Hematopoietic multipotent progenitor cell treated with erythropoietin and hydrocortisone succinate and interleukin-3 and kit ligand, for 8 days (in vitro differentiated cells): Measurements from ENCODE around the gene EEPD1.
"Not testable (repeated sequence)": the region's sequence is repeated elsewhere in the genome, so short reads cannot be mapped to it uniquely, and the experiment has no call there.

ENCODE experiments used
- DNase-seq: peaks from one replicate; pipeline ENCODE4 v3.0.0-alpha.2; 2015

The EEPD1 gene

DNA sequence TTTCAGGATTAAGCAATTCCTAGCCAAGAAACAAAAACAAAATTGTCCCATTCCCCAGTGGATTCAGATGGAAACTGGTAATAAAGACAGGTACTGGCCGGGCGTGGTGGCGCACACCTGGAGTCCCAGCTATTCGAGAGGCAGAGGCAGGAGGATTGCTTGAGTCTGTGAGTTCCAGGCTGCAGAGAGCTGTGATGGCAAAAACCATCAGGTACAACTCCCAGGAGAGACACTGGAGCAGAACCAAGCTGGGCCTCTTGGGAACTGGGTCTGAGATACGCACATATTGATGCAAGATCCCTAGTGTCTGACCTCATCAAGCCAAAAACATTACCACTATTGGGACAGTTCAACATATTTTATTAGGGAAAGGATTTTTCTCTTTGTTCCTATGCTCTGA, 152.6 kb downstream of the EEPD1 start:
- DNase-seq = no peak

DNA sequence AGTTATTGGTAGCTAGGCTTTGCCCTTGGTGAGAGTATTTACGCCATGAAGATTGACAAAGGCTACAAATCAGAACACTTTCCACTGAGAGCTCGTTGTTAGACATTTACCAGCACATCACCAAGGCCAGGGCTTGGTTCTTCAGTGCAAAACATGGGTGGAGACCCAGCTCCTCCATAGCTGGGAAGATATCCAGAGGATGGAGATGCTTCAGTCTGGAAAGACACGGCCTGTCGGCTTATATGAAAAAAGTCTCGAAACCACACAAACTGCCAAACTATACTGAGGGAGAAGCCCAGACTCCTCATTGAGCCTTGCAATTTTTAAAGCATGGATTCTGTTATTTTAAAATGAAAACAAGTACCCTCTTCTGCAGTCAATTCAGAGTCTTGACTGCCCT, 153.2 kb downstream of the EEPD1 start:
- DNase-seq = no peak

DNA sequence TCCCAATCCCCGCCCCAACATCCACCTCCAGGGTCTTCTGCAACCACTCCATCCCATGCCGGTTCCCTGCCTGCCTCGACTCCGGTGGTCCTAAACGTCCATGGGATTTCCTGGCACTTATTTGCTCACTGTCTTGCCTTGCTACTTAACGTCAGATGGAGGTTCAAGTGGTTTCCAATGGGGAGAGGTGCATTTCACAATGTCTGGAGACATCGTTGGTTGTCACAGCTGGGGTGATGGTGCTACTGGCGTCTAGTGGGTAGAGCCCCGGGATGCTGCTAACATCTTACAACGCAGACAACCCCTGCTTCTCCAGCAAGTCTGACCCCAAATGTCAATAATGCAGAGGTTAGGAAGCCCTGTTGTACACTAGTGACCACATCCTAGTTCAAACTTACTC, 153.7 kb downstream of the EEPD1 start:
- no peak for DNase-seq

DNA sequence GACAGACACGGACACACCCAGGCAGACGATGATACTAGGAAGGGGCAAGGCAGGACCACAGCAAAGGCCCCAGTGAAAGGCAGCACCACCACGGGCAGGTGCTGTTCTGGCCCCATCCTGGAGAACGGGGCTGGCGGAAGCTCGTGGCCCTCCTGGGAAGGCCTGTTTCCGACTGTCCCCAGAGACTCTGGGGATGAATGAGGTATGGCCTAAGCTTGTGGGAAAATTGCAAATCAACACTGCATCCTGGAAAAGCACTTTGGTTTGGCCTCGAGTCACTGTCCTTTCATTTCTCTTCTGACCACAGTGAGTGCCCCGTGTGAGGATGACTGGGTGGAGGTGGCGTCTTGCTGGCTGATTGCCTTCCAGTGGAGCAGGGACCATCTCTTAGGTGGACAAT, 155.0 kb downstream of the EEPD1 start:
- no peak for DNase-seq

DNA sequence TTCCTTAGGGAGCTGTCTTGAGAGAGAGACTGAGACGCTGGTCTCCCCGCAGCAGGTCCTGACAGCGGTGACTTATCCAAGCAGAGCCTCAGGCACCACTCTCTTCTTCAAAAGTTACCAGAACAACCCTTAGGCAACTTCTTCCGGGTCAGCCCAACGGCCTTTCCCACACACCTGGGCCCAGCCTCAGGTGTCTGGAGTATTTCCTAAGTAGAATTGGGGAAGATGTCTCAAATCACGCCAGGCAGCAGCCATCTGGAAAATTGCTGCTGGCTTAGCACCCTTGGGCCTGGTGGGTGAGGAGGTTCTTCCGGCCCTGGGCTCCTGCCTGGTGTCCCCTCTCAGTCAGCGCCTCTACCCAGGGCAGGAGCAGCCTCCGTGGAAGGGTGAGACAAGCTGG, 156.2 kb downstream of the EEPD1 start:
- DNase-seq = no peak

DNA sequence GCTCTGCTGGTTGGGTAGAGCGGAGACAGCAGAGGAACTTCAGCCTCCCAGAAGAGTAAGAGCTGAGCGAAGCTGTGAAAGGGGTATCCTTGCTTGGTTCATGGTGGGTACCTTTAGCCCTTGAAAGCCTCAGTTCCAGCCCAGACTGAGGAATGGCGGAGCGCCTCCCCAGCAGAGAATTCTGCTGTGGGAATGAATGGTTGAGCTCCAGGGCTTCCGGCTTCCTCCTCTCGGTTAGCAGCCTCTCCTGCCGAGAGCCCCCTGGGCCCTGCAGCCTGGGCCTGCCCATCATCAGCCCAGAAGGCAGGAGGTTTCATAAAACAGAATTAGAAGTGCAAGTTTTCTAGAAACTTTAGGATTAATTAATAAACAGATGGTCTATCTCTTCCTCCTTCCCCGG, 156.7 kb downstream of the EEPD1 start:
- no peak for DNase-seq

DNA sequence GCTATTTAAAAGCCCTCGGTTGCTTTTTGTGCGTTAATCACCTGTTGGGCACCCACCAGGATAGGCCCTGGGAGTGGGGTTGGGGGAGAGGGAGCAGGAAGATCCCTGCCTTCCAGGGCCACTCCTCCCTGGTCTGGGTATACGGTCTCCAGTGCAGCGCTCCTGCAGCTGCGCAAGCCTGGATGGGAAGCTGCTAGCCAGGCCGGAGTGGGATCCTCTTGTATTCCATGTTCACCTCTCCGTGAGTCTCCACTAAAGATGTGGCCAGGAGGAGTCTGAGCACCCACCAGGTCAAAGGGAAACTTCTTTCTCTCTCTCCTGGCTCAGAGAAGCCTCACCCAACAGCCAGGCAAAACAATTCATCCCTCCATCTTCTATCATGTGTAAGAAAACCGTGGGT, 157.8 kb downstream of the EEPD1 start:
- DNase-seq = no peak

DNA sequence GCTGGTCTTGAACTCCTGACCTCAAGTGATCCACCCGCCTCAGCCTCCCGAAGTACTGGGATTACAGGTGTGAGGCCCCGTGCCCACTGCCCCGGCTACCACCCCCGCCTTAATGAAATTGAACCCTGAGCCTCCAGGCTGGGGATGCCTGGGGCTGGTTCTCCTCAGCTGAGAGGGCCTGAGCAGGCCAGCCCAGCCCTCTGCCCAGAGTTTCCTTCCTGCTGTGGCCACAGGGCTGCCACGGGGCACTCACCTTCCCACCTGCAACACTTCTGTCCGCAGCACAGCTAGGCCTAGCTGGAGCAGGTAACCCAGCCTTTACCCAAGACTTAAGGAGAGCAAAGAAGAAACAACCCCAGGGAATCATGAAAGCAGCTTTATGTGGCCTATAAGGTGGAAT, 158.5 kb downstream of the EEPD1 start:
- no peak for DNase-seq

DNA sequence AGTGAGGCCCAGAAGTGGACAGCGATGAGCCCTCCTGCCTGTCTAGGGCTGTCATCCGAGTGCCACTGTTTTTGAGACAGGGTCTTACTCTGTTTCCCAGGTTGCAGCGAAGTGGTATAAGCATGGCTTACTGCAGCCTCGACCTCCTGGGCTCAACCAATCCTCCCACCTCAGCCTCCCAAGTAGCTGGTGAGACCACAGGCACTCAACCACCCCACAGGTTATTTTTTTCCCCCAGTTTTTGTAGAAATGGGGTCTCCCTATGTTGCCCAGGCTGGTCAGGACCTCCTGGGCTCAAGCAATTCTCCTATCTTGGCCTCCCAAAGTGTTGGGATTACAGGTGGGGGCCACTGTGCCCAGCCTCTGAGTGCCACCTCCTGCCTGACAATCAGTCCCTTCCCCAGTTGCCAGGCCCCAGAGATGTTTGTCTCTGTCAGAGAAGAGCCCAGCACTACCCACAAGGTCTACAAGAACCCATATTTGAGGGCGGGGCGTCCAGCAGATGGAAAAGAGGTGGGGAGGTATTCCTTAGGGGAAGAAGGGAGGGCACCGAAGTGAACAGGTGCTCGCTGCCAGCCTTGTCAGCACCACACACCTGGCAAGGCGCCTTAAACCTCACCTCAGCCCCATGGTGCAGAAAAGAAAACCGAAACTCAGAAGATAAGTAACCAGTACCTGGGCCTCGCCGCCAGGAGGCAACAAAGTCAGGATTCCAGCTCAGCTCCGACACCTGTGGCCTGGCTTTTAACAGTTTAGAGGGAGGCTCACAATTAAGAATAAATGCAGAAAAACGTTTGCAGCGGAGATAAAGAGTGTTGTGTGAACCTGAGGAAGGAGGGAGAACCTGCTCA, 159.2 kb downstream of the EEPD1 start:
- DNase-seq = no peak

DNA sequence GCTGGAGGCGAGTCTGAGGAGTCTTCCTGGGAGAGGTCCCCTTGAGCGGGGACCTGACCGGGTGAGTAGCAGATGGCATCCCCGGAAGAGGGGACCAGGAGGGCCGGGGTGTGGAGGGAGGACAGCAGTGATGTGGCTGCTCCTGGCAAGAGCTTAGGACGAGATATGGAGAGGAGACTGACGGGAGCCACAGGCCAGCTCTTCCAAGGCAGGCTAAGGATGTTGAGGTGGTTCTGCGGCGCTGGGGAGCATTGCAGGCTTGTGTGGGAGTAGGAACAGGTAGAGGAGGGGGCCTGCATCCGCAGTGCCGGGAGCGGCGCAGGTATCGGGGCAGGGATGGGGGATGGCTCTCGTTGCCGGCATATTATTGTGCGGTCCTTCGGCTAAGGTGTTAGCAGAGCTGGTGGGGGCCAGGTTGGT, 159.9 kb downstream of the EEPD1 start:
- DNase-seq = no peak

DNA sequence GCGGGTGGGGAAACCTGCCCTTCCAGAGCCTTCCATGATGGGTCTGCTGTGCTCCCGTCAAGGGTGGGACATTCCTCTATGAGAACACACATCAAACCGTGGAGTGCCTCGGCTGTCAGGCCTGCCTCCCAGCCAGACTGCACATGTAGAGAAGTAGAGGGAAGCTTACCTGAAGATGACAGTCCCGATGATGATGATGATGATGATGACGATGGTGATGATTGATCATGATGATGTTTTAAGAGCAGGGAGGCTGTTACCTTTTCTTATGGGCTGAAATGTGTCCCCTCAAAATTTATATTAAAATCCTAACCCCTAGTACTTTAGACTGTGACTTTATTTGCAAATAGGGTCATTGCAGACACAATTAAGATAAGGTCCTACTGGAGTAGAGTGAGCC, 160.6 kb downstream of the EEPD1 start:
- DNase-seq = no peak

DNA sequence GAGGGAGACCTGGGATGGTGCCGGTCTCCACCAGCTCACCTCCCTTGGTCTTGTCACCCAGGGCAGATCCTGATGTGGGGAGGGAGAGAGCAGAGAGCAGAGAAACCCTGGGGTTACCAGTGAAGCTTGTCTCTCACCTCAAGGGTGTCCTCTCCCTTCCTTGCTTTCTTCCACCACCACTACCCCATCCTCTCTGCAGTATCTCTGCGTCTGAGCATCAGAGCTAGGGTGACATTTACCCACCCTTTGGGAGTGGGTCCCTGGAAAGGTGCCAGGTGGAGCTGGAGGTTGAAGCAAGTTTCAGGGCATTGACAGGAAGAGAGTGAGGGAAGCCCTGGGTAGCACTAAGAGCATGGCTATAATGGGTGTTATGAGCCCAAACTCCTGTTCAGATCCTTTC, 161.4 kb downstream of the EEPD1 start:
- DNase-seq = no peak

DNA sequence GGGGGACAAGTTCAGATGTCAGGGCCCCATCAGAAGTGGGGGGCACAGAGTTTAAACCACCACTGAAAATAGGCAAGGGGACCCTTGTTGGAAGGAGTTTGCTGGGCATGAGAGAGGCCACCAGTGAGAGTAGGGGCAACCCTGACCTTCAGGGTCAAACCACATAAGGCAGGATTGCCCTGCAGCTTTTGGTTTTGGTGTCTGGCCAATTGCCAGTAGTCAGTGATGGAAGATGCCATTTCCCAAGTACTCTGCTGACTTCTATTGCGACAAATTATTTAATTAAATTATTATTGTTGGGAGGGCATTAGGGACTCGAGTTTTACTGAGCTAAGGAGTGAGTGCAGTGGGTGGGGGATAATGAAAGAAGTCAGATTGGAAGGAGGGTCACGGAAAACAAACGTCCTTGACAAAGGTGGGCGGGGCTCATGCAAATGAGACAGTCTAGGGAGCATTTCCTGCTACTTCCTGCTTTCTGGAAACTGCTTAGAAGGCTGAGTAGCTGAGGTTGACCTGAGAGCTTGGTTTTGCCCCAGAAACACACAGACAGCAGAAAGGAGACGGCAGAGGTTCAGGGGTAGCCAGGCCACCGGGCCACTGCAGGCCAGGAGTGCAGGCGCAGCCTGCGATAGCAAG, 162.4 kb downstream of the EEPD1 start:
- DNase-seq = no peak

DNA sequence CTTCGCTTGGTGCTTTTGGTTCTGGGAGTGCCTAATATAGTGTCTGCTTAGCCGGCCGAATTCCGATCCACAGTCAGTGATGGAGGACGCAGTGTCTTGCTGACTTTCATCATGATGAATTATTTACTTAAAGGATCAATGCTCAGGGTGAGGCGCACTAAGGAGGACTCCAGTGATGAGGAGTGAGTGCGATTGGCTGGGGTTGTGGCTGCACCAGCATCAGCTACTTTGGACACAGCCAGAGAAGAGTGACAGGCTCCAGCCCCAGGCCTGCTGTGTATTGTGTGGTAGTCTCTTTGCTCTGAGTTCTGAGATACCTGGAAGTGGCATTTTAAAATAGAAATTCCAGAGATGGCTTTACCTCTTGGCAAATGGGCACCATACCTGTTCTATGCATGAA, 163.3 kb downstream of the EEPD1 start:
- DNase-seq = no peak

DNA sequence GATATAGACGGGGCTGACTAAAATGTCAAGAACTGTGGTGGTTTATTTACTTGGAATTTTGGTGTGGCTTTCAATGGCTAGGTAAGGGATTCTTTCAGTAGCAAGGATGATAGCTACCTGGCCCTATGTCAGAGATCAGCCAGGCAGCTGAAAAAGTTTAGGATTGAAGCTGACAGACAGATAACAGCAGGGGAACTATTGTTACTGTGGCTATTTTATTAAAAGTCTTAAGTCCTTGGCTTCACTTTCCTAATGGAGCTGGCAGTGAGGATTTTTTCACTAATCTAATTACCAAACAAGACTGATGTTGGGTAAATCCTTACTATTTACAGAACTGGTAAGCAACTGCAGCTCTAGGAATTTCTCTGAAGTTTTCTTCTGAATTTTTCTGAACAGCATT, 164.2 kb downstream of the EEPD1 start:
- DNase-seq = no peak

DNA sequence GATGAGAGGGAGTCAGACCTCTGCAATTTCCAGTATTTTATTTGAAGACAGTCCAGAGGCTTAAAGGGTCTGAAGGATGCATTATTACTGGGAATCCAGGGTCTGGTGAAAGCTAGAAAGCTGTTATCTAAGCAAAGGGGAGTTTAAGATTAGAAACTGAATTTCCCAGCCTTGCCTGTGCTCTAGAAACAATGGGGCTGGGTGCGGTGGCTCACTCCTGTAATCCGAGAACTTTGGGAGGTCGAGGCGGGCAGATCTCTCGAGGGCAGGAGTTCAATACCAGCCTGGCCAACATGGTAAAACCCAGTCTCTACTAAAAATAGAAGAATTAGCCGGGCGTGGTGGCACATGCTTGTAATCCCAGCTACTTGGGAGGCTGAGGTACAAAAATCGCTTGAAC, 165.1 kb downstream of the EEPD1 start:
- no peak for DNase-seq

DNA sequence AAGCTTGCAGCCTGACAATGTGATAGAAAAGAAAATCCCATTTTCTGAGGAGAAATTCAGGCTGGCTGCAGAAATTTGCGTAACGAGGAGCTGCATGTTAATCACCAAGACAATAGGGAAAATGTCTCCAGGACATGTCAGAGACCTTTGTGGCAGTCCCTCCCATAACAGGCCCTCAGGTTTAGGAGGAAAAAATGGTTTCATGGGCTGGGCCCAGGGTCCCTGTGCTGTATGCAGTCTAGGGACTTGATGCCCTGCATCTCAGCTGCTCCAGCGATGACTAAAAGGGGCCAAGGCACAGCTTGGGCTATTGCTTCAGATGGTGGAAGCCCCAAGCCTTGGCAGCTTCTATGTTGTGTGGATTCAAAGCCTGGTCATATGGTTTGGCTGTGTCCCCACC, 168.2 kb downstream of the EEPD1 start:
- DNase-seq = not testable (repeated sequence)

DNA sequence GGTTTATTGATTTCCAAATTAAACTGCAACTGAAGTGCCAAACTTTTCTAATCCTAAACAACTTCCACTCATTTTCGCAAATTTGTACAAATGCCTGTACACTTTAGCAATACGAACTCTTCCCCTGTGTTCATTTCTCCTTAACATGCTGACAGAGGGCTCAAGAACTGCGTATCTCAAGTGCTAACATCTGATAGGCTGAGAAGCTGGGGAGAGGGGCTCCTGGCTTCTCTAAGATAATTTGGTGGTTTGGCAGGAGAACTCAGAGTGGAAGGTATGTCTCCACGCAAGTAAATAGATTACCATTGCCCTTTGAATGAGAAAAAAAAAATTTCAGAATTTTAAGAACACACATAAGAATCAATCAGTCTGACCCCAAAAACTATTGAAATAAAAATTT, 183.3 kb downstream of the EEPD1 start:
- DNase-seq = peak; percentile 92

DNA sequence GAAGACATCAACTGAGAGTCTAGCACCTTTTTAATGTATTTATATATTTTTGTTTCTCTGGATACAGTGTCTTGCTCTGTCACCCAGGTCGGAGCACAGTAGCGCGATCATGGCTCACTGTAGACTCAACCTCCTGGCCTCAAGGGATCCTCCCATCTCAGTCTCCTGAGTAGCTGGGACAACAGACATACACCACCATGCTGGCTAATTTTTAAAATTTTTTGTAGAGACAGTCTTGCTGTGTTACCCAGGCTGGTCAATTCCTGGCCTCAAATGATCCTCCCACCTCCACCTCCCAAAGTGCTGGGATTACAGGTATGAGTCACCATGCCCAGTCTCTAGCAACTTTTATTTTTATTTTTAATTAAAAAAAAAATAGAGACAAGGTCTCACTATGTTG, 185.2 kb downstream of the EEPD1 start:
- DNase-seq = no peak

DNA sequence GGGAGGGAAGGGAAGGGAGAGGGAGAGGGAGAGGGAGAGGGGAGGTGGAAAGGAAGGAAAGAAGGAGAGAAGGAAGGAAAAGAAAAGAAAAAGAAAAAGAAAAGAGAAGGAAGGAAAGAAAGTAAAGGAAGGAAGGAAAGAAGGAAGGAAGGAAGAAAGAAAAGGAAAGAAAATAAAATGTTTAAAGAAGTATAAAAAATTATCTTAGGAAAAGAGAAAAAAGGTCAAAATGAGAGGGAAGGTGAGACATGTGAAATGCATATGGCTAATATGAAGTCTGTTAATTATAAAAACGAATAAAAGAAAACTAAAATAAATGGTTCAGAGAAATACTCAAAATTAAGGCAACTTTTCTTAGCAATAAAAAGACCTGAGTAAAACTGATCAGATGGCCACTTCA, 190.5 kb downstream of the EEPD1 start:
- DNase-seq = no peak

DNA sequence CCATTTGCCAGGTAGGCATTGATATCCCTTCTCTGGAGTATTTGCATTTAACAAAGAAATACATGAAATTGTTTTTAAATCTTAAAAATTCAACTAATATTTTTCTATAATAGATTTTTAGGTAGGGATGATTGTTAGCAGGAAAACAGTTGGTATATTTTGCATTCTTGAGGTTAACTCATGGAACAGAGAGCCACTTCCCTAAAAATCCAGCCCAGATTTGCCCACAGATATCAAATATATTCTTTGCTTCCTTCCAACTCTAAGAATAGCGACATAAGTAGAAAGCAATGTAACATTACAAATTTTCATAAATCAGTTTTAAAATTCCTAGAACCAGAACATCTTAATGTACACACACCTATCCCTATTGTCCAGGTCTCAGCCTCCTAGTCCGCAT, 191.6 kb downstream of the EEPD1 start:
- no peak for DNase-seq

DNA sequence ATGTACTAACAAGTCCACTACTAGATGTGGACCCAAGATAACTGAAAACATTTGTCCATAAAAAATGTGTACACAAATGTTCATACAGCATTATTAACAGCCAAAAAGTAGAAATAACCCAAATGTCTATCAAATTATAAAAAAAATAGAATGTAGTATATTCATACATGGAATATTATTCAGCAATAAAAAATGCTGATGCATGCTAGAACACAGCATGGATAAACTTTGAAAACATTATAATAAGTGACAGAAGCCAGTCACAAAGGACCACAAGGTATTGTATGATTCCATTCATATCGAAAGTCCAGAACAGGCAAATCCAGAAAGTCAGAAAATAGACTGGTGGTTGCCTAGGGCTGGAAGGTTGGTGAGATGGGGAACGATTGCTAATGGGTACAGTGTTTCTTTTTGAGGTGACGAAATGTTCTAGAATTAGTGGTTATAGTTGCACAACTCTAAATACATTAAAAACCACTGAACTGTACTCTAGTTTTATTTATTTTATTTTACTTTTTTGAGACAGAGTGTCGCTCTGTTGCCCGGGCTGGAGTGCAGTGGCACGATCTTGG, 193.3 kb downstream of the EEPD1 start:
- no peak for DNase-seq

DNA sequence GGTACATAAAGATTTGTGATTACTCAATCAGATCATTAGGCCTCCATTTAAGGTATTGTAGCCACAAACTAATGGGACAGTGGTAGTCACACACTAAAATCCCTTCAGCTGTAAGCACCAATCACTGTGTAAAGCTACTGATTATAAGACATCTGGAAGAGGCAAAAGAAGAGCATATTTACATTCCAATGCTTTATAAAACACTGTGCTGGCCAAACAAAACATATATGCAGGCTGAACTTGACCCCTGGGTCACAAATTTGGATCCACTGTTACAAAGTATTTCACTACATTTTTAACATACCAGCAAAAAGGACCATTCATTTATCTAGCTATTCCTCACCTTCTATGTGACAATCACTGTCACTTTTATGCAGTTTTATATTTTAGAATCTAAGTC, 195.2 kb downstream of the EEPD1 start:
- DNase-seq = no peak

DNA sequence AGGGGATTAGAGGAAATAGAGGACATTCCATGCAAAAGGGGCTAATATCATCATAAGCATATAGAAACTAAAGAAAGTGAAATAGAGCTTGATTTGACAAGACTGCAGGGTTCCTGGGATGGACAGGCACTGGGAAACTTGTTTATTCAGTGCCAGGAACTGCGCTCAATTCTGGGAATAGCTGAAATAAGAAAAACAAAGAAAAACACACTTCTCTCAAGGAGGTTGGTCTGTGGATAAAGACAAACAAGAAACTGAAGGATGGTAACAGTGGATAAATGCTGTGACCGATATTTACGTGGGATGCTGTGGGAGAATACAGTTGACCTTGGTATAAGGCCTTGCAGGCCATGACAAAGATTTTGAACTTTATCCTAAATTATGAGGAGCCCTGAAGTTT, 195.7 kb downstream of the EEPD1 start:
- no peak for DNase-seq

DNA sequence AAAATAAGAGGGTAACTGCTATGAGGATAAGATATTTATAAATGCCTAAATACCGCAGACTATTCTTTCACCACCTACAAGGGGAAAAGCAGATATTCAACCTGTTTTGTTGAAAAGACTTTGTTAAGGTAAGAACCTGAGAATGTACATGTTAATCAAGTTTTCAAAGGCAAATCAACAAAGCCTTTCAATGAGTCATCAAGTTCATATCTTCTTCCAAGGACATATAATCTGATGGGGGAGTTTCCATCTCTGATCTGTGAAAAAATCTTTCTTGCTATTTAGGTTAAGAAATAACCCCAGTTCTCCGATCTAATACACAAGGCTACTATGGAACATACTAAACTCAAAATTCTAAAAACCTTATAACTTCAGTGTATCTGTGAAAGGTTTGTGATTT, 196.6 kb downstream of the EEPD1 start:
- DNase-seq = no peak
